K562 (cell line): ENCODE data around the gene ADAM15. TPM values are rescaled to one million over a fixed set of nuclear protein-coding genes. Genes with fewer than 3 reads are reported as not detected.

Source experiments
- AFF4 ChIP-seq: sonication (generic); formaldehyde crosslinking; IDR thresholded peaks from 2 replicates; pipeline ENCODE4 v1.8.0; 2023; ENCODE audit warnings: mild to moderate bottlenecking, missing genetic modification reagents
- CBFB ChIP-seq: sonication (generic); formaldehyde crosslinking; IDR thresholded peaks from 2 replicates; pipeline ENCODE4 v1.4.0; 2020; ENCODE audit warnings: mild to moderate bottlenecking, missing genetic modification reagents
- CBX1 ChIP-seq: sonication (generic); IDR thresholded peaks from 2 replicates; pipeline ENCODE4 v1.6.1; 2016; ENCODE audit warnings: antibody characterized with exemption, low read depth, mild to moderate bottlenecking
- CTCF ChIP-seq, 3 experiments: IDR thresholded peaks in 2 of 3; conservative IDR thresholded peaks in 1 of 3; 2 replicates each; pipeline ENCODE4 v1.5.1; 2011 to 2012; ENCODE audit warnings: low read length in 3 of 3, mild to moderate bottlenecking in 3 of 3, control low read depth in 2 of 3, improper control_type of control experiment in 1 of 3, inconsistent platforms in 1 of 3, low read depth in 1 of 3, mixed read lengths in 1 of 3, moderate library complexity in 1 of 3; ENCODE audit not compliant: insufficient read depth in 2 of 3
- FOXJ3 ChIP-seq: sonication (generic); formaldehyde crosslinking; IDR thresholded peaks from 2 replicates; pipeline ENCODE4 v1.4.0; 2020; ENCODE audit warnings: mild to moderate bottlenecking, missing genetic modification reagents
- FOXK1 ChIP-seq: sonication (generic); formaldehyde crosslinking; IDR thresholded peaks from 2 replicates; pipeline ENCODE4 v1.8.0; 2022; ENCODE audit warnings: missing genetic modification reagents, mild to moderate bottlenecking, borderline replicate concordance
- FOXP1 ChIP-seq: sonication (generic); formaldehyde crosslinking; IDR thresholded peaks from 2 replicates; pipeline ENCODE4 v1.8.0; 2022; ENCODE audit warnings: mild to moderate bottlenecking, missing genetic modification reagents
- GABPB2 ChIP-seq: fragments of 250-450 bp; sonication (Bioruptor Pico); conservative IDR thresholded peaks from 2 replicates; pipeline ENCODE4 v1.5.1; 2021; ENCODE audit warnings: mild to moderate bottlenecking
- NONO ChIP-seq, 2 experiments: fragments of 200-400 bp in 1 of 2; fragments of 450-650 bp in 1 of 2; formaldehyde crosslinking in 1 of 2; IDR thresholded peaks; 2 replicates each; pipeline ENCODE4 v1.6.1; 2017; ENCODE audit warnings: low read depth in 2 of 2, mild to moderate bottlenecking in 2 of 2, moderate library complexity in 2 of 2, low read length in 1 of 2
- NR1H2 ChIP-seq: sonication (generic); formaldehyde crosslinking; IDR thresholded peaks from 2 replicates; pipeline ENCODE4 v1.4.0; 2020; ENCODE audit warnings: mild to moderate bottlenecking, missing genetic modification reagents
- RBBP5 ChIP-seq: fragments of 200-600 bp; sonication (generic); IDR thresholded peaks from 2 replicates; pipeline ENCODE4 v1.6.1; 2012; ENCODE audit warnings: borderline replicate concordance, mild to moderate bottlenecking, low read length, control low read depth, inconsistent platforms; ENCODE audit not compliant: insufficient read depth, poor library complexity, severe bottlenecking
- RFX1 ChIP-seq: fragments of 450-650 bp; IDR thresholded peaks from 2 replicates; pipeline ENCODE4 v1.6.1; 2016; ENCODE audit warnings: mild to moderate bottlenecking, moderate library complexity
- SRSF9 ChIP-seq: fragments of 200-400 bp; formaldehyde crosslinking; IDR thresholded peaks from 2 replicates; pipeline ENCODE4 v1.6.1; 2017; ENCODE audit warnings: low read depth, low read length, borderline replicate concordance
- TFAM ChIP-seq: fragments of 250-450 bp; sonication (Bioruptor Pico); conservative IDR thresholded peaks from 2 replicates; pipeline ENCODE4 v1.5.0; 2021; ENCODE audit warnings: mild to moderate bottlenecking, moderate library complexity
- TRIM25 ChIP-seq: fragments of 450-650 bp; IDR thresholded peaks from 2 replicates; pipeline ENCODE4 v1.7.0; 2016; ENCODE audit warnings: borderline replicate concordance
- WHSC1 ChIP-seq: IDR thresholded peaks from one replicate; pipeline ENCODE4 v1.6.1; 2012; ENCODE audit warnings: low read length, control low read depth, inconsistent platforms
- ZNF212 ChIP-seq: fragments of 450-650 bp; formaldehyde crosslinking; IDR thresholded peaks from 2 replicates; pipeline ENCODE4 v1.4.0; 2020; ENCODE audit warnings: mild to moderate bottlenecking
- ZNF217 ChIP-seq: sonication (generic); formaldehyde crosslinking; IDR thresholded peaks from 2 replicates; pipeline ENCODE4 v1.8.0; 2022; ENCODE audit warnings: mild to moderate bottlenecking, missing genetic modification reagents
- ZNF23 ChIP-seq: fragments of 250-450 bp; sonication (Bioruptor Pico); IDR thresholded peaks from 2 replicates; pipeline ENCODE4 v1.4.0; 2020; ENCODE audit warnings: mild to moderate bottlenecking
- ZNF408 ChIP-seq: fragments of 250-450 bp; sonication (Bioruptor Pico); IDR thresholded peaks from 2 replicates; pipeline ENCODE4 v1.4.0; 2020; ENCODE audit warnings: low read depth, mild to moderate bottlenecking, moderate library complexity
- ZNF695 ChIP-seq: fragments of 450-650 bp; formaldehyde crosslinking; IDR thresholded peaks from 2 replicates; pipeline ENCODE4 v1.4.0; 2020; ENCODE audit warnings: mild to moderate bottlenecking, moderate library complexity
- polyA plus RNA-seq, 8 experiments: library from polyadenylated mRNA; depleted of rRNA in 4 of 8; stranded (reverse) in 5 of 8; unstranded in 3 of 8; fragments of >200 nt; fragmentation: Nextera tagmentation in 2 of 8; fragmentation: Illumina TruSeq in 1 of 8; extraction: Ambion mirVana in 2 of 8; extraction: Trizol in 1 of 8; gene quantifications; 2 replicates each; pipeline versions ENCODE4 v1.2.1 to v1.2.3, GENCODE V29; 2011 to 2014; ENCODE audit warnings: inconsistent platforms in 1 of 8, missing spikeins in 1 of 8
- total RNA-seq, 7 experiments: library from RNA; depleted of rRNA in 6 of 7; stranded (reverse); fragments of >200 nt in 6 of 7; fragmentation: Illumina TruSeq in 2 of 7; extraction: Trizol in 2 of 7; gene quantifications; 2 replicates each; pipeline versions ENCODE4 v1.2.1 to v1.2.3, GENCODE V29; 2011 to 2021; ENCODE audit warnings: low replicate concordance in 1 of 7

Gene ADAM15
- total and polyA plus RNA-seq, 9 of the 15 experiments (the other 6 are each of a cell fraction or from before 2014, with no cell fraction given), result 0.69 to 72.3 (median 32.8) TPM

- TF ChIP-seq ZNF217 (0 out of 2 replicates have a peak, but pooled peaks have one; percentile 20), CBFB (CRISPR knock-in tag) (peak; percentile 38; the same call in 1 of the 2 replicates), SRSF9 (no peak), ZNF23 (CRISPR knock-in tag) (no peak), ZNF695 (CRISPR knock-in tag) (no peak), NONO (IDR thresholded peaks at IDR 0.05; ENCODE audit: low read depth in 2 of 2, low read length in 1 of 2) (no peak), TFAM (CRISPR knock-in tag) (no peak), ZNF408 (CRISPR knock-in tag) (no peak), WHSC1 (no peak), FOXK1 (peak; percentile 77; the same call in 1 of the 2 replicates), FOXJ3 (CRISPR knock-in tag) (no peak), RBBP5 (peak; percentile 26), RFX1 (no peak), CBX1 (no peak), AFF4 (CRISPR knock-in tag) (0 out of 2 replicates have a peak, but pooled peaks have one; percentile 12), ZNF212 (CRISPR knock-in tag) (no peak), TRIM25 (no peak), NR1H2 (peak; percentile 78; the same call in 1 of the 2 replicates), CTCF (IDR thresholded peaks at IDR 0.05 in 2 of 3, conservative IDR thresholded peaks at IDR 0.05 in 1 of 3; ENCODE audit: insufficient read depth in 2 of 3, low read depth in 1 of 3, low read length in 3 of 3) (peak; percentile 38 to 73 (median 68); a peak in 5 of 6 replicates), FOXP1 (CRISPR knock-in tag) (no peak), GABPB2 (CRISPR knock-in tag) (no peak)
These were observed 33.0 kb downstream of the ADAM15 start (continued) for GRCh38 chr1:155083865-155084721.
